HG03135 (cell line): ENCODE results near the gene SYTL3.
A peak's percentile ranks its signal among the peaks of the same experiment; 100 is the strongest.
"Not testable (repeated sequence)": the region's sequence is repeated elsewhere in the genome, so short reads cannot be mapped to it uniquely, and the experiment has no call there.

Experiments used
- ATAC-seq: cut with Tn5 transposase; IDR thresholded peaks from one replicate; pipeline ENCODE4 v1.9.1; 2021; ENCODE audit warnings: mild to moderate bottlenecking, moderate library complexity; ENCODE audit not compliant: unreplicated experiment

The SYTL3 gene

DNA sequence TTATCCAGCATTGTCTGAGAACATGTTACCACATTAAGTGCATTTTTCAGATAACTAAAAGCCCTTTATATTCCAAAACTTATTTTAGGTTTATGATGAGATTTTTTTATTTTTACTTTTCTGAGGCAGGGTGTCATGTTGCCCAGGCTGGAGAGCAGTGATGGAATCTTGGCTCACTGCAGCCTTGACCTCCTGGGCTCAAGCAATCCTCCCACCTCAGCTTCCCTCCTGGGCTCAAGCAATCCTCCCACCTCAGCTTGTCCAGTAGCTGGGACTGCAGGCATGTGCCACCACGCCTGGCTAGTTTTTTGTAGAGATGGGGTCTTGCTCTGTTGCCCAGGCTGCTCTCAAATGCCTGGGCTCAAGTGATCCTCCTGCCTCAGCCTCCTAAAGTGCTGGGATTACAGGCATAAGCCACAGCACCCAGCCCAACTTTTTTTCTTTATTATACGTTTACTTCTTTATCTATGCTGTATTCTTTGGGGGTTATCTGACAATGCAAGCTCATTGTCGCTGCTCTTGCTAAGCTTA lies 11.5 kb upstream of the SYTL3 start:
- no peak for ATAC-seq

DNA sequence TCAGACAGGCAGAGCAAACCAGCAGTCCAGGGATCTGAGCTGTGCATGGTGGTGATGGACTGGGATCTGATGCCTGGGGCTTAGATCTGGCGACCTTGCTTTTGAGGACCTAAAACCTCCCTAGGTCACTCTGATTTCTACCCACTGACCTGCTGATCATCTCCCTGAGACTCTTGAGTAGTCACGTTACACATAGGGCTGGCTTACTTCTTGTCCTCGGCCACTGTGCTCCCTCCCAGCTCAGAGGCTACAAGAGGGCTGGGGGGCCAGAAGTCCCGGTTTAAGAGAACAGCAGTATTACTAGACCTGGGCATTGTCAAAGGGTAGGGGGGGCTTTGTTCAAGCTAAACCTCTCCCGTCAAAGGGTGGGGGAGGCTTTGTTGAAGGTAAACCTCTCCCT lies 10.8 kb upstream of the SYTL3 start:
- ATAC-seq, result no peak

DNA sequence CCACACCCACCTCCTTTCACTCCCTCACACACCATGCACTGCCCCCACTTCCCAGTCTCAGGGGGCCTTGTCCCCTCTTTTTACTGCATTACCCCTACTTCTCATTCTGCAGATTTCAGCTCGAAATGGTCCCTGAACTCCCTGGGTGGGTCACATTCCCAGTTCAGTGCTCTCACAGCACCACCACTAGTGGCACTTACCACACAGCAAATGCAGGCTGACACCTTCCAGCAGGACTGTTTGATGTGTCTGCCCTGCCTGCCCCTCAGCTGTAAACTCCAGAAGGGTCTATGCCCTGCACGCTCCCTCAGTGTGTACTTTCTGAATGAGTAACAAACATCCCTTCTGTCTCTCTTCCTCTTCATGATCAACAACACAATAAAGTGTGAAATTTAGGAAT lies 9.3 kb upstream of the SYTL3 start:
- ATAC-seq, result no peak

DNA sequence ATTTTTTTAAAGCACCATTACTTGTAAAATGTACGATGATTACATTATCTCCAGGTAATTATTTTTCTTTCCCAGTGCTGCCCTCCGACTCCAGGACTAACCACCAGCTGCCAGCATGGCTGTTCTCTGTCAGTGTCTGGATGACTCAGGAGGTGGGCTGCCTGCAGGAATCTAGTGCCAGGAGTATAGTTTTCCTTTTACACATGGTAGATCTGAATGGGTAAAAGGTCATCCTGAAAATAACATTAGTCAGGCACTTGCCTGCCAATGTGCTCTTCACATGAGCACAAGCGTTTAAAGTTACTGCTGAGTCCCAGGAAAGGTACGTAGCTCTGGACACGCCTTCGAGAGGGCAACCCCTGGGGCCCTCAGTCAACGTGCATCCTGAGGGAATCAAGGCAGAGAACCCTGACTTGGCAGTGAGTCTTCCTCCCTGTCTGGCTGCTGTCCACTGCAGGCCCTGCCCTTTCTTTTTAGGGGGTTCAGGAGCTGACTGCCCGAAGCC lies 7.7 kb upstream of the SYTL3 start:
- ATAC-seq, result no peak

DNA sequence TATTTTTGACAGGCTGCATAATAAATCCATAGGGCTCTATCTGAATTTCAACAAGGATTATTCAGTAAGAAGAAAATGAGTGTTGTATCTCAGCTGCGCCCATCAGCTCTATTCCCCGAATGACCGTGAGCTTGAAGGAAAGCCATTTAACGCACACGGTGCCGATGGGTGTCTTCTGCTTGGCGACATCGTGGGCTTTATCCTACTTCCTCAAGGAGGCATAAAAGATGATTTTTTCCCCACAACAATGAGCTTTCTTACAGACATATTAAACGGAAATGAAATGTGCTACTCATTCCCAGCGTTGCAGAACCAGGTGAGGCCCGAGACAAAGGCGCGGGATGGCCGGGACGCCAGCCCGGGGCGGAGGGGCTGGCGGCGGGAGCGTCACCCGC lies 6.0 kb upstream of the SYTL3 start:
- no peak for ATAC-seq

DNA sequence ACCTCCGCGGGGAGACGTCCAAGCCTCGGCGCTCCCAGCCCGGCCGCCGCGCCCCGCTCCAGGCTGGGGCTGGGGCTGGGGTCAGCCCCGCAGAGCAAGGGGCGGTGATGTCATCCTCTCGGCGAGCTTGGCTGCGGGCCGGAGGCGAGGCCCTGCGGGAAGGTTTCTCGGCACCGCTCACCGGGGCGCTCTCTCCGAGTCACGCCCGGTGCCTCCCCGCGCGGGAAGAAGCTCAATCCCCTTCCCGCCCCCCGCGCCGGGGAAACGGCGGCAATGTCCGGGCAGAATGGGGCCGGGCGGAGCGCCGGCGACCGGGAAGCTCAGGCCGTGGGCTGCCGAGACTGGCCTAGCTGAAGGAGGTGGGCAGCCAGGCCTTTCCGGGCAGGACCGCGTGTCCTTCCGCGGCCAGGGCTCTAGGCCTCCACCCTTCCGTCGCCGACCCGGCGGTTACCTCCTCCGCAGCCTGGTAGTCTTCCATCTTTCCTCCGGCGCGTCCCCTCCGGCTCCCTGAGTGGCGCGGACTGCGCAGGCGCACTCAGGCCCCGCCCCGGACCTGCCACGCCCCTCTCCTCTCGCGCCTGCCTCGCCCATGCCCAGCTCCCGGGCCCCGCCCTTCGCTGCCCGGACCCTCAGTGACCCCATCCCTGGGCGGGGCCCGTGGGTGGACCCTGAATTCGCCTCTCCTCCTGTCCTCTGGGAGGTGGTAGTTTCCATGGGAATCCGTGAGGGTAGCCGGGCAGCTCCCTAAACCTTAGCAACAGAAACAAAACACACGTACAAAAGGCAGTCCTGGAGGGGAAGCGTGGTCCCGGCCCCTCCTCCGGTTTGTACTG lies 5.4 kb upstream of the SYTL3 start, which contains the start of gene DYNLT1:
TSS of gene DYNLT1 (minus strand) at position 513 of the 833 bp plus-strand sequence. CDS start at position 478, 35 bp downstream.
- ATAC-seq, result peak; percentile 44

DNA sequence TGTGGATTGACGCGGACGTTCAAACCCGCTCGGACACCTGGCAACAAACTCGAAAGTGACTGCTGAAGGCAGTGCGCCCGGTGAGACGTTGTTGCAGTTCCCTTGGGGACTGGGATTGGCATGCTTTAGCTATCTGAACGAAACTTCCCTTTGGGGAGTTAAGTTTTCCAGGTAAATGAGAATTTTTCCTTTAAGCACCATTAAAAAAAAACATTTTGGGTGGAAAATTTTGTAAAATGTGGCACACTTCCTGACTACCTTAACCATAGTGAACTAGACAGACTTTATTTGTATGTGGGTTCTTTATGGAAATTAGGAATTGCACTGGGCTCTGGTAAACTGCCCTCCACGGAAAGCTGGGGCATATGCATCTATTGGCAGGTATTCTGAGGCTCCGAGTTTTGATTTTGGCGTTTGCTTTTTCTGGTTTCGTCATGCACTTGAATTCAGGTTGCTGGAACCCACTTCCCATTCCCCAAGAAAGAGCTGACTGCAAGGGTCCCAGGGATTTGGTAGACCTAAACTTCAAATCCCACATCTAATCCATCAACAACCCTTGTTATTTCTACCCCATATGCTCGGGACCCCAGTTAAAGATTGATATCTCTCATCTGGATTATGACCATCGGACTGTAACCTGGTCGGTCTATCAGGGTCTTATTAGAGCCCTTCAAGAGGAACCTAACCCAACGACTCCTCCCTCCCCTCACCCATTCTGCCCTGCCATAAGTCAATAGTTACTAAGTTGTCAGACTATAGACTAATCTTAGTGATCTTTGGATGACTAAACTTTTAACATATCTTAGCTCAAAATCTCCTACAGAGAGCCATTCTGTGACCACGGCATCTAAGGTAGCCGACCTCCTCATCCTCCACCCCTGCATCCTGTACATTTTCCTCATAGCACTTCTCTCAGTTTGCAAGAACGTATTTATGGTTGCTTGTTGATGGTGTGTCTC lies 4.5 kb upstream of the SYTL3 start:
- no peak for ATAC-seq

DNA sequence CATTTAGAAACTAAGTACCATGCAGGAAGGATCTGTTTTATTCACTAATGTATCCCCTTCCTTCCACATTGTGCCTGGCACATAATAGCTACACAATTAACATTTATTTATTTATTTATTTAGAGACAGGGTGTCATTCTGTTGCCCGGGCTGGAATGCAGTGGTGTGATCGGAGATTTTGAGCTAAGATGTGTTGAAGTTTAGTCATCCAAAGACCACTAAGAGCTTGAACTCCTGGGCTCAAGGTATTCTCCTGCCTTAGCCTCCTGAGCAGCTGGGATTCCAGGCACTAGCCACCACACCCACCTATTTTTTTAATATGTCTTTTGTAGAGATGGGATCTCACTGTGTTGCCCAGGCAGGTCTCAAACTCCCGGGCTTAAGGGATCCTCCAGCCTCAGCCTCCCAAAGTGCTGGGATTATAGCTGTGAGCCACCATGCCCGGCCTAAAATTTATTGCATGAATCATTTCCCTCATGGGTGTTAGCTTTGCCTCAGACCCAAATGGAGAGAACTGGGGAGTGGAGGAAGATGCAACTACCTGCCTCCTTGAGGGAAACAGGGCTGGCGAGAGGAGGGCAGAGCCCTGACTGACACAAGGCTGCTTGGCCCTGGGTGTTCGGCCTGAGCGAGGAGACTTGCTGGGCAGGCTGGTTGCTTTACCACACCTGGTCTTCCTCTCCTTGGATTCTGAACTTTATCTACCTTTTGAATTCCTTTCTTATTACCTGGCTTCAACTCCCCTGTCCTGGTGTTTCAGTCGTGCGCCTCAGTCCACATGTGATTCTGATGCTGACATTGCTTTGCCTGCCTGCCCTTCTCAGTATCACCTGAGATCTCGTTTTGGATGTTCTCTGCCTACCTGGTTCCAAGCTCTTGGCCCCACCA lies 3.6 kb upstream of the SYTL3 start:
- ATAC-seq, result no peak

DNA sequence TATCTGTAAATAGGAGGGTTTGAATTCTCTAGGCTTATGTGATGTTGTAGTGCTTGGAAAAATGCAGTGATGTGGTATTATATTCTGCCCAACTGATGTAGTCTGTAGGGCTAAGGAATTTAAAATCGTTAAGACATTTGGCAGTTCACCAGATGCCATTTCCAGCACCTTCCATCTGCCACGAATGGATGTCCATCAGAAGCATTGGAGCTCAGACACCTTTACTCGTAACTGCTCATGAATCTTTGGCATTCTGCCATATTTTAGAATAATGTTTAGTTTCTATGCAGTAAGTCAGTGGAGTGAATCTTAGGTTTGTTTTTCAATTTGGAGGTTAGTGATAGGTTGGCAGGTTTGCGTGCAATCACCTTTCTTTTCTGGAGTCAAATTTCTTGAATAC lies 2.4 kb upstream of the SYTL3 start:
- ATAC-seq, result no peak

DNA sequence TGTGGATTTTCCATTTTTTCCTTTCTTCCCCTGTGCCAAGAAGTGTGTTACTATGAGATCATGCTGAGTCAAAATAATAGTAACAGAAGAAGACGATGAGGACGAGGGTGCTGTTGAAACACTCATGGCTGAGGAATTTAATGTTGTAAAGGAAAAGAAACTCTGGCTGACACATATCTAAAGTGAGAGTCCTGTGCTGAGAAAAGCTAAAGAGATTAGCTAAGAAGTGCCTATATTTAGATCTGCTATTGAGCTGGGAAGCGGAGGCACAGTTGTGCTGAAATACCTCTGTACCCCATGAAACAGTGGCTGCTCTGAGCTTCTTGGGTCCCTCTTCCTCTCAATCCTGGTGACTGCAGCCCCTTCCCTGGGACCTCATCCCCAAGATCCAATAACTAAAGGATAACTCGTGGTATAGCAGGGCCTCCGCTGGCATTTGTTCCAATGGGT lies 1.1 kb upstream of the SYTL3 start:
- peak; percentile 23 for ATAC-seq

DNA sequence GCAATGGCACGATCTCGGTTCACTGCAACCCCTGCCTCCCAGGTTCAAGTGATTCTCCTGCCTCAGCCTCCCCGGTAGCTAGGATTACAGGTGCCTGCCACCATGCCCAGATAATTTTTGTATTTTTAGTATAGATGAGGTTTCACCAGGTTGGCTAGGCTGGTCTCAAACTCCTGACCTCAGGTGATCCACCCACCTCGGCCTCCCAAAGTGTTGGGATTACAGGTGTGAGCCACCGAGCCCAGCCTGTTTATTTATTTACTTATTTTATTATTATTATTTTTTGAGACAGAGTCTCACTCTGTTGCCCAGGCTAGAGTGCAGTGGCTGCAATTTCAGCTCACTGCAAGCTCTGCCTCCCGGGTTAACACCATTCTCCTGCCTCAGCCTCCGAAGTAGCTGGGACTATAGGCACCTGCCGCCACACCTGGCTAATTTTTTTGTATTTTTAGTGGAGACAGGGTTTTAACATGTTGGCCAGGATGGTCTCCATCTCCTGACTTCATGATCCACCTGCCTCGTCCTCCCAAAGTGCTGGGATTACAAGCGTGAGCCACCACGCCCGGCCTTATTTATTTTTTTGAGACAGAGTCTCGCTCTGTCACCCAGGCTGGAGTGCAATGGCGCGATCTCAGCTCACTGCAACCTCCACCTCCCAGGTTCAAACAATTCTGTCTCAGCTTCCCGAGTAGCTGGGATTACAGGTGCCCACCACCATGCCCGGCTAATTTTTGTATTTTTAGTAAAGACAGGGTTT lies 2.3 kb downstream of the SYTL3 start:
- ATAC-seq, result not testable (repeated sequence)

DNA sequence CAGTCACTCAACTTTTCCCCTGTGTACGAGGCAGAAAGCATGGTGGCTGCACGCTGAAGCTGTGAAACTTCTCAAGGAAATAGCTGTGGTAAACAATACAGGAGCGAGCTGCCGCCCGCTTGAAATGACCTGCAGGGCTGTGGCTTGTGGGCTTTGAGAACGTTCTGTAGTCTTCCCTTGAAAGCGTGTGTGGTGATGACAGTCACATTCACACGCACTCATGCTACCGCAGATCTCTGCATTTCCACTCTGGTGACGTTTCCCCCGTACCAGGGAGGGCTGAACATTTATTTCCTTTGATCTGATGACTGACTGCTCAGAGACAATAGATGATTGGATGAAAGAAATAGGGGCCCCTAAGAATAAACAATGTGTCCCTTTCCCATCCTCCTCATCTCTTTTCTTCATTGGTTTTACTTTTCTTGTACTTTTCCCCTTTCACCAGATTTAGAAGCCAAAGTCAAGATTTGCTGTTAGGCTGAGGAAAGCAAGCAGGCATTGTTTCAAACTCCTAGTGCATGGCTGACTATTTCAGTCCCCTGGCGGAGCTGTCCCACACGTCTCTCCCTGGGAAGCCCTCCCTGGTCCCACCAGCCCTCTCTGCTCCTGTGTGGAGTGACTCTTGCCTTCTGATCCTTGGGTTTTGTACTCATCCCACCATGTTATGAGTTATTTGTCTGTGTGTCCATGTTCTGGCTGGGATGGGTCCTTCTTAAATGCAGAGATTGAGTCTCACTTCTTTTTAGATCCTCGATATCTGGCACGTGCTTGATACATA lies 3.9 kb downstream of the SYTL3 start:
- ATAC-seq, result peak; percentile 42

DNA sequence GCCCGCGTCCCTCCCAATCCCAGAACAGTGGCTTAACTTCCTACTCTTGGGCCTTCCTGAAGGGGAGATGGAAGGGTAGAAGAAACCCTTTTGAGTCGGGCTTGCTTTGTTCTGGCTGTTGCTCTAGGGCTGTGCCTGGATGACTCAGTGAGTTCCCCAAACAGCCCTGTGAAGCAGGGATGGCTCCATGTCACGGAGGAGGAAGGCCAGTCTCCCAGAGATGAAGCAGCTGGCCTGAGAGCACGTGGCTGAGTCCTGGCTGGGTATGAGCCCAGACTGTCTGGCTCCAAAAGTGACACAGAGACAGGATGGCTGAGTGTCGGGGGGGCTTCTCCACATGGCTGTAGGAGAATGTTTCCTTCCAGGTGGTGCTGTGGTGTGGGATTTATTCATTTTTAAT lies 4.6 kb downstream of the SYTL3 start:
- ATAC-seq, result no peak

DNA sequence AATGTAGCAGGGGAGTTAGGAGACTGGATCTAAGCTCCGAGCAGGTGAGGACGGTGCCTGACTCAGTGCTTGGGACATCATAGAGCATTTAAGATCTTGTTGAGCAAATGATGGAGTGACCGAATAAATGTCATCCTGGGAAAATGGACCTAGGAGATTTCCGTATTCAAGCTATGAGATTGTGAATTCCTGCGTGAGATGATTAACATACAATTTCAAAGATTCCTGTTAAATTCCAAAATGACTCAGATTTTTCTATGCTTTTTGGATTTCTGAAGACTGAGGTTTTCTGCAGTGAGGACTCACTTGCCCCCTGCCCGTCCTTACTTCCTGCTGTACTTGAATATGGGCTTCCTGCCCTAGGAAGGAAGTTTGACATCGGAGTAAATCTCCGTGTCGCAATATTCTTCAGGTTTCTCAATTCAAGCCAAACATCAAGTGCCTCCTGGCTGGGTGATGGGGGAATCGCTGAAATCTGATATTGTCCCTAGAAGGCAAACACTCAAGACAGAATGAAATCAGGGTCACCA lies 5.2 kb downstream of the SYTL3 start:
- no peak for ATAC-seq

DNA sequence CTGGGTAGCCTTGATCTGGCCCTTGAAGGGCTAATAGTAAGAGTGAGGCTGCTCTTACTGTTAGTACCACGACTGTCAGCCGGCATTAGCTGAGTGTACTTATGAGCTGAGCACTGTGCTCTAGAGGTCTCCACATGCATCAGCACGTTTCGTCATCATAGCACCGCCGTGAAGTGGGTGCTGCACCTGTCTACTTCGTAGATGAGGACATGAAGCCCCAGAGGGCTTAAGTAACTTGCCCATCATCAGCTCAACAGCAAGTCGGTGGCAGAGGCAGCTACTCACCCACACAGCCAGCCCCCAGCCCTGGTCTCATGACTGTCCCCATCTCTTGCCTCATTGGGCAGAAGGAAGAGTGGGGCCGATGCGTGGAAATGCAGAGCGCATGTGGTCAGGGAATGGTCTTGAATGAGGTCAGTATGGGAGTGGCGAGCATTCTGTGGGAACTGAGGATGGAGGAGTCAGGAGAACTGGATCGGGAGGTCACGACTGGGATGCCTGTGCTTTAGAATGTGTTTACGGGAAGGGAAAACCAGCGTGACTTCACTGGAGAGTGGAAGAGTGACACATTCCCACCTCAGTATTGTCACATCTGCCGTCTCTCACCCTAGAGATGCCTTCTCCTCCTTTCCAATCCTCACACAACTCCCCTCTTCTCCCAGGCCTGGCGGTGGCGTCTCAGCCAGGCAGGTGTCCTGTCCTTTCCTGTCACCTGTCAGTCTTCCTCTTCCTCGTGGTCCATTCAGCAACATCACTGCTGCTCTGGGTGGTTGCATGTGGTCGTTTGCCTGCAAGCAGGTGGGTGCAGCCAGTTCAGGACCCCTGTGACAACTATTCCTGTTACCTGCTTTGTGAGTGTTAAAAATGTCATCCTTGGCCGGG lies 6.0 kb downstream of the SYTL3 start:
- no peak for ATAC-seq

DNA sequence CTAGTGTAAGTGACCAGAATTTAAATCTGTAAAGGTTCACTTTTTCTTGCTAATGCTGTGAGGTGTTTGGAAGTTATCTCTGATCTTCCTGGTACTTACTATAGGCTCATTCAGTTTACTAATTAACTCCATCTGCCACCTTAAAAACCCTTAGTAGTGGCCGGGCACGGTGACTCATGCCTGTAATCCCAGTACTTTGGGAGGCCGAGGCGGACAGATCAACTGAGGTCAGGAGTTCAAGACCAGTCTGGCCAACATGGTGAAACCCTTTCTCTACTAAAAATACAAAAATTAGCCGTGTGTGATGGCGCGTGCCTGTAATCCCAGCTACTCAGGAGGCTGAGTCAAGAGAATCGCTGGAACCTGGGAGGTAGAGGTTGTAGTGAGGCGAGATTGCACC lies 7.1 kb downstream of the SYTL3 start:
- ATAC-seq, result not testable (repeated sequence)

DNA sequence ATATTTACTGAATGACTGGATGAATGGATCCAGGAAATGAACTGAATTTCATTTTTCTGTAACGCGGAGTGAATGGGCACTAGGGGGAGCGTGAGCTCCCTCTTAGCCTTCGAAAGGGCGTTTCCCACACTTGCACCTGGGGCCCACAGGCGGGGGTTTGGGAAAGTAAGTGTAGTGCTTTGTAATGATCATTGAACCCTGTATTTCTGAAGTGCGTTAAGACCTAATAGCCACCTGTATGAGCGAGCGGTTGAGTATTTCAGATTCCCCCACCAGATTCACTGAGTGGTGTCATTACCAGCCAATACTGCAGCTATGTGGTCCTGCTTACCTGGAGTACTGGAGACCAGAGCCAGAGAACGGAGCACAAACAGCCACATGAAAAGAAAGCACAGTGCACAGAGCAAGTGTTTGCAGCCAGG lies 10.5 kb downstream of the SYTL3 start:
- ATAC-seq, result no peak
